NCI-H187 (cell line): Measurements from ENCODE around the gene ZNF618.
"Not testable (repeated sequence)": the region's sequence is repeated elsewhere in the genome, so short reads cannot be mapped to it uniquely, and the experiment has no call there.

Source experiments
- DNase-seq, 2 experiments: peaks; one replicate each; lab custom pipeline; 2025; lab: John Stamatoyannopoulos, UW

Gene ZNF618

GRCh38 chr9:113989017-113989713 lies 113.1 kb downstream of the ZNF618 start:
- DNase-seq, result no peak

- no peak for DNase-seq
Observed at GRCh38 chr9:113989714-113990569, 113.8 kb downstream of the ZNF618 start.

- no peak for DNase-seq
Observed at GRCh38 chr9:113990570-113990907, 114.4 kb downstream of the ZNF618 start.

GRCh38 chr9:113990975-113991471 lies 114.9 kb downstream of the ZNF618 start:
- no peak for DNase-seq

GRCh38 chr9:113991714-113992113 lies 115.6 kb downstream of the ZNF618 start:
- no peak for DNase-seq

GRCh38 chr9:113992276-113992951 lies 116.3 kb downstream of the ZNF618 start:
- no peak for DNase-seq

GRCh38 chr9:113992994-113993393 lies 116.9 kb downstream of the ZNF618 start:
- DNase-seq, result no peak

- no peak for DNase-seq
Observed at GRCh38 chr9:113993838-113994540, 117.9 kb downstream of the ZNF618 start.

GRCh38 chr9:113995401-113995800 lies 119.3 kb downstream of the ZNF618 start:
- no peak for DNase-seq

- DNase-seq, result no peak
Observed at GRCh38 chr9:113995963-113996362, 119.9 kb downstream of the ZNF618 start.

- no peak for DNase-seq
Observed at GRCh38 chr9:113996531-113997001, 120.5 kb downstream of the ZNF618 start.

- not testable (repeated sequence) for DNase-seq
Observed at GRCh38 chr9:113997064-113997463, 121.0 kb downstream of the ZNF618 start.

- DNase-seq, result no peak
Observed at GRCh38 chr9:113997610-113998009, 121.5 kb downstream of the ZNF618 start.

GRCh38 chr9:113998114-113998513 lies 122.0 kb downstream of the ZNF618 start:
- no peak for DNase-seq

- DNase-seq, result no peak
Observed at GRCh38 chr9:113998525-113999255, 122.6 kb downstream of the ZNF618 start.

- no peak for DNase-seq
Observed at GRCh38 chr9:113999256-114000062, 123.3 kb downstream of the ZNF618 start.

GRCh38 chr9:114000063-114000454 lies 124.0 kb downstream of the ZNF618 start:
- no peak for DNase-seq

- DNase-seq, result no peak
Observed at GRCh38 chr9:114000671-114001409, 124.7 kb downstream of the ZNF618 start.

GRCh38 chr9:114001410-114001685 lies 125.2 kb downstream of the ZNF618 start:
- no peak for DNase-seq

- no peak for DNase-seq
Observed at GRCh38 chr9:114001794-114002261, 125.7 kb downstream of the ZNF618 start.
